Tibial artery (tissue), 4 donors: ENCODE measurements around the gene ZBTB1.
"Not testable (repeated sequence)": the region's sequence is repeated elsewhere in the genome, so short reads cannot be mapped to it uniquely, and the experiment has no call there.

Source experiments
- DNase-seq, 2 donors: peaks; one replicate each; pipeline ENCODE4 v3.0.0-alpha.2; 2019
- H3K27ac ChIP-seq, 2 donors: fragments of 200-600 bp; sonication (generic) in 1 of 2; 1 replicate in 1 of 2; 2 replicates in 1 of 2; pipeline ENCODE4 v1.5.1; 2018 to 2019; ENCODE audit warnings: mild to moderate bottlenecking in 1 of 2
- H3K27me3 ChIP-seq, 2 donors: fragments of 200-600 bp; sonication (generic) in 1 of 2; one replicate each; pipeline versions ENCODE4 v1.5.1 to v1.6.0; 2016 to 2019
- H3K36me3 ChIP-seq, 3 donors: fragments of 200-600 bp; sonication (generic) in 2 of 3; one replicate each; pipeline ENCODE4 v1.5.1; 2016 to 2019; ENCODE audit warnings: mild to moderate bottlenecking in 2 of 3
- H3K4me1 ChIP-seq, 4 donors: fragments of 200-600 bp; sonication (generic) in 2 of 4; 1 replicate in 3 of 4; 2 replicates in 1 of 4; pipeline ENCODE4 v1.5.1; 2016 to 2019
- H3K4me3 ChIP-seq, 2 donors: fragments of 200-600 bp; sonication (generic) in 1 of 2; 1 replicate in 1 of 2; 2 replicates in 1 of 2; pipeline ENCODE4 v1.5.1; 2018 to 2019; ENCODE audit warnings: mild to moderate bottlenecking in 2 of 2
- H3K9me3 ChIP-seq, 3 donors: fragments of 200-600 bp; sonication (generic) in 1 of 3; one replicate each; pipeline ENCODE4 v1.5.1; 2016 to 2019
- CTCF ChIP-seq, 2 experiments: fragments of 200-600 bp in 1 of 2; fragments of 450-650 bp in 1 of 2; IDR thresholded peaks; one replicate each; pipeline ENCODE4 v1.5.1; 2017 to 2019; ENCODE audit warnings: antibody characterized with exemption in 2 of 2, mild to moderate bottlenecking in 1 of 2, moderate library complexity in 1 of 2
- intact Hi-C: fragments of 100-400 bp; cut with DNase I; formaldehyde crosslinking; loops from one replicate; pipeline ENCODE4 v1.15.0; 2023; ENCODE audit warnings: low total_unique reads

The ZBTB1 gene

DNA sequence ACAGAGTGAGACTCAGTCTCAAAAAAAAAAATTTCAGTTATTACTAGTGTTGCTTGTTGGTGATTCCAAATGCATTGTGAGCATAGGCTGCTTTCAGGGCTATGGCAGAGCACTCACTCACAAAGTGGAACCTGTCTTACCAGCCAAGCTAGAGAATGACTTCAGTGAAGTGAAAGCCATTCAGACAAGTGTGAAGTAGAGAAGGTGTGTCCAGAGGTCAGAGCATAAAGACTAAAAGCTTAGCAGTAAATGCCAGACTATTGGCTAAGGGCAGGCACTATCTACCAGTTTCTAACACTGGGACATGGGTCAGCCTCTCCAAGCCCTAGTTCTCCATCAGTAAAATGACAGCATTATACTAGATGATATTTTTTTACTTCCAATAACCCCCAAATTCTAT, 57.9 kb downstream of the ZBTB1 start:
- Histone ChIP-seq H3K9me3 (no peaks in the 10 kb centered on the region), H3K4me1 (peaks cover 0 to 18% (median 13%) of the 10 kb centered on the region in 4 donors), H3K4me3 (no peak overlapping the region), H3K27ac (no peak overlapping the region), H3K27me3 (no peaks in the 10 kb centered on the region), H3K36me3 (no peaks in the 10 kb centered on the region)
- intact Hi-C loops, result no loop called here
- no peak for TF ChIP-seq CTCF (IDR thresholded peaks at IDR 0.05)
- no peak for DNase-seq

- no peak overlapping the region for H3K4me3 ChIP-seq
- intact Hi-C loops, result no loop called here
- no peak for DNase-seq
- H3K27ac ChIP-seq, result no peak overlapping the region
- H3K4me1 ChIP-seq, result peaks cover under 1 to 28% (median 25%) of the 10 kb centered on the region in 4 donors
- no peaks in the 10 kb centered on the region for H3K27me3 ChIP-seq
- H3K36me3 ChIP-seq, result no peaks in the 10 kb centered on the region
- no peaks in the 10 kb centered on the region for H3K9me3 ChIP-seq
- TF ChIP-seq CTCF (IDR thresholded peaks at IDR 0.05), result no peak
These were observed 59.1 kb downstream of the ZBTB1 start for GRCh38 chr14:64563696-64564095.

DNA sequence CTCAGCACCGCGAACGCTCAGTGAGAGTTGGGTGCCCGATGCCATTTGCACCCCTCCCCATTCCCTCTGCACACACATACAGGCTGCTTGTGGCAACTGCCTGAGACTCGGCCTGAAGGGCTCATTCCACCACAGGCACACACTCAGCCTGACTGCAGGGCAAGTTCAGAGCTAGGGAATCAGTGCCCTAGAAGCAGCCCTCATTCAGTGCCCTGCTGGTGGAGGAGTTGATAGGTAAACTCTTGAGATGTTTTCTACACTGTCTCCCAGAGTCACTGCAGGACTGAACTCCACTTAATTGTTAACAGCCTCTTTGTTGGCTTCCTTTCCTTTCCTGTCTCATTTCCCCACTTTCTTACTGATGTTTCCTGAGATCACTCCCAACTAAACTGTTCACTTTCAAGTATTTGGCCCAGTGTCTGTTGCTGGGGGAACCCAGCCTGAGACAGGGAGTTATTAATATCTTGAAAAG, 62.1 kb downstream of the ZBTB1 start:
- no peak overlapping the region for H3K4me3 ChIP-seq
- H3K9me3 ChIP-seq, result no peaks in the 10 kb centered on the region
- H3K27me3 ChIP-seq, result no peaks in the 10 kb centered on the region
- peak overlapping the region; percentile 76 to 80 for H3K27ac ChIP-seq
- no peak for DNase-seq
- no peak for TF ChIP-seq CTCF (IDR thresholded peaks at IDR 0.05)
- peaks cover 4 to 44% (median 35%) of the 10 kb centered on the region in 4 donors for H3K4me1 ChIP-seq
- no peaks in the 10 kb centered on the region for H3K36me3 ChIP-seq
- intact Hi-C loops, result no loop called here

DNA sequence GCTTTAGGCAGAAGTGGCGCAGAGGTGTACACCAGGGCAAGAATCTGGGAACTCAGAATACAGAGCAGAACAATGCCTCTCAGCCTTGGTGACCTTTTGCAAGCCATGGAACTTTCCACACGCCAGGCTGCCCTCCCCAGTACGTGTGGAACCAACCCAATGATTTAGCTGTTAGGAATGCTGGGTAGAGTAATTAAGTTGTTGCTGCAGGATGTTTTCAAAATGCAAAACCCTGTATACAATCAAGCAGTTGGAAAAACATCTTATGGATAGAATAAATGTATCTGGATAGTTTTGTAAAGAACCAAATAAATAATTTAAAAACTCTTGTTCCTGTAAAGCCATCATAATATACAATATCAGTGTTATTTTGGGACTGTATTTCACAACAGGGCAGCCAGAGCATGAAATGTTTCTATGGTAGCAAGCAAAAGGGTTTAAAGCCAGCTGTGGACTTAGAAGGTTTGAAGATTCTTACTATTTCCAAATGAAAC, 64.6 kb downstream of the ZBTB1 start:
- Histone ChIP-seq H3K36me3 (no peaks in the 10 kb centered on the region), H3K27ac (peak overlapping the region; percentile 76 to 80), H3K4me1 (peaks cover 4 to 56% (median 36%) of the 10 kb centered on the region in 4 donors), H3K4me3 (no peak overlapping the region), H3K27me3 (no peaks in the 10 kb centered on the region), H3K9me3 (no peaks in the 10 kb centered on the region)
- intact Hi-C loops, result no loop called here
- peak; percentile 74 to 88 for DNase-seq
- TF ChIP-seq CTCF (IDR thresholded peaks at IDR 0.05), result no peak

GRCh38 chr14:64569646-64570045, 65.1 kb downstream of the ZBTB1 start:
- Histone ChIP-seq H3K4me1 (peaks cover 4 to 56% (median 36%) of the 10 kb centered on the region in 4 donors), H3K27ac (peak overlapping the region; percentile 76 to 80)
- H3K4me3 ChIP-seq, H3K27me3 ChIP-seq, intact Hi-C loops, H3K36me3 ChIP-seq, H3K9me3 ChIP-seq: not testable (repeated sequence)
- peak in 1 of 2 donors; percentile 30 for DNase-seq

DNA sequence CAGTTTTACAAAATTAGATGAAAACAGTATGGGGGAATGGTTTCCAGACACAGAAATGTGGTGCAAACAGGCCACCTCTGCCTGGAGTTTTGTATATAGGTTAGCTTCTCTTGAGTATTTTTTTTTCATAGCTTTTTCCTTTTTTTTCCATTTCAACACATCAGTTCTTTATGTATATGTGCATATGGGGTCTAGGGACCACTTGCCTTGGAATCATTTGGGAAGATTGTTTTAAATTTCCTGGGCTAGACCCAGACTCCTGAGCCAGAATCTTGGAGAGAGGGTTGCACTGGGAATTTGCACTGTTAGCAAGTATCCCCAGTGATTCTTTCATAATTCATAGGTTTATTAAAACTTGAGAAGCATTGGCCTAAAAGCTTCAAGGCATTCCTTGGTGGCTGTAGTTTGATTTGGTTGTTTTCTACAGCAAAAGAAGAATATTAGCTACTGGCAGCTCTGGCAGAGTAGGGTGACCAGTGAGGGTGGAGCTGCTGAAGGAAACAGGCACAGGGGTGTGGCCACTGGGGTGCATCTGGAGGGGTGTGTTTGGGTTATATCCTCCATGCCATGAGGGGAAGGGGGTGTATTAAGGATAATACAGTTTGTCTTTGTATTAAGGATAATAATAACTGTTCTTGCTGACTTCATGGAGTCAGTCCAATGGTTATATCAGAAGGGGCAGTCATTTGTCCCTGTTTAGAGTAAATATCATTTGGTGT, 68.0 kb downstream of the ZBTB1 start:
- Histone ChIP-seq H3K4me1 (peaks cover 4 to 40% (median 23%) of the 10 kb centered on the region in 4 donors), H3K9me3 (no peaks in the 10 kb centered on the region), H3K4me3 (no peak overlapping the region), H3K36me3 (no peaks in the 10 kb centered on the region), H3K27ac (peak overlapping the region; percentile 17 to 27), H3K27me3 (no peaks in the 10 kb centered on the region)
- no peak for TF ChIP-seq CTCF (IDR thresholded peaks at IDR 0.05)
- intact Hi-C loops, result no loop called here
- DNase-seq, result no peak
